SKM-1 treated with dmso at 0.1 percent for 144 hours (cell line): ENCODE results near the gene LAG3.

Experiments used
- DNase-seq: peaks from one replicate; lab custom pipeline; 2025; ENCODE audit not compliant: unreplicated experiment; lab: John Stamatoyannopoulos, UW

The LAG3 gene

GRCh38 chr12:6752921-6753771 lies 19.2 kb upstream of the LAG3 start, which contains the start of gene MLF2:
MLF2 (minus strand) TSS chr12:6753141; CDS start chr12:6752334, 807 bp downstream.
- peak; percentile 76 for DNase-seq

GRCh38 chr12:6753772-6754356 lies 18.5 kb upstream of the LAG3 start:
- DNase-seq, result no peak

- DNase-seq, result no peak
These were observed 17.9 kb upstream of the LAG3 start for GRCh38 chr12:6754411-6754810.

GRCh38 chr12:6757028-6757690 lies 15.2 kb upstream of the LAG3 start:
- no peak for DNase-seq

GRCh38 chr12:6758506-6759095 lies 13.7 kb upstream of the LAG3 start:
- DNase-seq, result no peak

- DNase-seq, result no peak
These were observed 12.6 kb upstream of the LAG3 start for GRCh38 chr12:6759741-6760140.

GRCh38 chr12:6763380-6763779 lies 8.9 kb upstream of the LAG3 start:
- no peak for DNase-seq

- DNase-seq, result peak; percentile 70
These were observed 8.1 kb upstream of the LAG3 start for GRCh38 chr12:6764011-6764828.

GRCh38 chr12:6765048-6765633 lies 7.2 kb upstream of the LAG3 start:
- DNase-seq, result no peak

- no peak for DNase-seq
These were observed 6.4 kb upstream of the LAG3 start, which contains the start of gene PTMS for GRCh38 chr12:6765634-6766581. PTMS (plus strand) TSS chr12:6766363; CDS start chr12:6766706, 343 bp downstream.

GRCh38 chr12:6766651-6767349 lies 5.5 kb upstream of the LAG3 start:
- DNase-seq, result peak; percentile 38

GRCh38 chr12:6767353-6768319 lies 4.7 kb upstream of the LAG3 start:
- DNase-seq, result no peak

- no peak for DNase-seq
These were observed 3.8 kb upstream of the LAG3 start for GRCh38 chr12:6768437-6768914.

- DNase-seq, result no peak
These were observed 3.3 kb upstream of the LAG3 start for GRCh38 chr12:6768990-6769389.

- no peak for DNase-seq
These were observed 2.7 kb upstream of the LAG3 start for GRCh38 chr12:6769666-6770065.

GRCh38 chr12:6770094-6770493 lies 2.2 kb upstream of the LAG3 start:
- no peak for DNase-seq

GRCh38 chr12:6770600-6770999 lies 1.7 kb upstream of the LAG3 start:
- no peak for DNase-seq
